ENCODE results near the gene PHLDB2.

GRCh38 chr3:112013784-112014143 lies 154.7 kb downstream of the PHLDB2 start:
- TF ChIP-seq CTCF (IDR thresholded peaks at IDR 0.05) (no peak; the same call in 1 of the 3 replicates), ELK1 (IDR thresholded peaks at IDR 0.05; ENCODE audit: low read depth, low read length) (no peak), REST (IDR thresholded peaks at IDR 0.05) (no peak), JUN (IDR thresholded peaks at IDR 0.05) (no peak), EP300 (IDR thresholded peaks at IDR 0.05) (no peak), POLR2A (IDR thresholded peaks at IDR 0.05; ENCODE audit: low read length) (no peak), ZFP36 (IDR thresholded peaks at IDR 0.05; ENCODE audit: borderline replicate concordance, partially characterized antibody) (no peak), GATA3 (IDR thresholded peaks at IDR 0.05; ENCODE audit: borderline replicate concordance) (no peak), CBX2 (IDR thresholded peaks at IDR 0.05; ENCODE audit: borderline replicate concordance, low read depth) (no peak), RAD21 (conservative IDR thresholded peaks at IDR 0.05 in 1 of 2, IDR thresholded peaks at IDR 0.05 in 1 of 2) (no peak), HOXA7 (CRISPR knock-in tag; IDR thresholded peaks at IDR 0.05) (no peak)
